Spleen (tissue), 11 donors: ENCODE measurements around the gene IL1RAPL1. TPM values are rescaled to one million over a fixed set of nuclear protein-coding genes. Genes with fewer than 3 reads are reported as not detected.

ENCODE experiments used
- DNase-seq: peaks from one replicate; pipeline ENCODE4 v3.0.0-alpha.2; 2020
- H3K27ac ChIP-seq, 8 donors: fragments of 200-600 bp; sonication (generic) in 7 of 8; 1 replicate in 4 of 8; 2 replicates in 4 of 8; pipeline versions ENCODE4 v1.5.0 to v1.8.0; 2016 to 2021; ENCODE audit warnings: inconsistent platforms in 4 of 8, mild to moderate bottlenecking in 4 of 8, moderate library complexity in 1 of 8
- H3K27me3 ChIP-seq, 7 donors: fragments of 200-600 bp; sonication (generic) in 6 of 7; replicated peaks in 1 of 7; 1 replicate in 4 of 7; 2 replicates in 3 of 7; pipeline versions ENCODE4 v1.5.0 to v1.8.0; 2016 to 2021; ENCODE audit warnings: inconsistent platforms in 3 of 7, mild to moderate bottlenecking in 1 of 7
- H3K36me3 ChIP-seq, 6 donors: fragments of 200-600 bp; sonication (generic) in 5 of 6; 1 replicate in 4 of 6; 2 replicates in 2 of 6; pipeline versions ENCODE4 v1.5.0 to v1.8.0; 2016 to 2021; ENCODE audit warnings: inconsistent platforms in 2 of 6
- H3K4me1 ChIP-seq, 6 donors: fragments of 200-600 bp; sonication (generic) in 5 of 6; 1 replicate in 3 of 6; 2 replicates in 3 of 6; pipeline versions ENCODE4 v1.5.0 to v1.8.0; 2016 to 2021; ENCODE audit warnings: inconsistent platforms in 3 of 6
- H3K4me3 ChIP-seq, 8 donors: fragments of 200-600 bp; sonication (generic) in 7 of 8; 1 replicate in 4 of 8; 2 replicates in 4 of 8; pipeline versions ENCODE4 v1.5.0 to v1.8.0; 2016 to 2021; ENCODE audit warnings: inconsistent platforms in 4 of 8, mild to moderate bottlenecking in 4 of 8, moderate library complexity in 2 of 8
- H3K9me3 ChIP-seq, 8 donors: fragments of 200-600 bp; sonication (generic) in 7 of 8; 1 replicate in 4 of 8; 2 replicates in 4 of 8; pipeline versions ENCODE4 v1.5.0 to v1.8.0; 2016 to 2021; ENCODE audit warnings: inconsistent platforms in 4 of 8
- POLR2A ChIP-seq, 3 donors: fragments of 450-650 bp; IDR thresholded peaks; one replicate each; pipeline ENCODE4 v1.5.1; 2017; ENCODE audit warnings: antibody characterized with exemption in 3 of 3, mild to moderate bottlenecking in 1 of 3
- POLR2AphosphoS5 ChIP-seq, 3 donors: sonication (generic); formaldehyde crosslinking; IDR thresholded peaks; one replicate each; pipeline ENCODE4 v1.5.1; 2017; ENCODE audit warnings: antibody characterized with exemption in 3 of 3
- WGBS, 5 donors: extraction: QIAGEN DNeasy Blood & Tissue Kit in 3 of 5; methylation state at CpG; one replicate each; pipeline versions ENCODE4 v1.1.5 to v1.1.7; 2013 to 2018; 5-methylcytosine and 5-hydroxymethylcytosine counted together
- intact Hi-C: fragments of 100-400 bp; cut with DNase I; formaldehyde crosslinking; loops from one replicate; pipeline ENCODE4 v1.15.0; 2023; ENCODE audit warnings: low total_unique reads
- polyA plus RNA-seq, 3 donors: library from polyadenylated mRNA; stranded (reverse); fragments of 200-250 nt; gene quantifications; one replicate each; pipeline ENCODE4 v1.2.1, GENCODE V29; 2013
- total RNA-seq, 7 donors: library from RNA; depleted of rRNA in 3 of 7; stranded (reverse); fragments of >200 nt in 3 of 7; fragmentation: NEBNext Ultra II Directional in 4 of 7; extraction: Animal tissue kit (Norgen Biotek cat#: 25700) in 4 of 7; gene quantifications; one replicate each; pipeline versions ENCODE4 v1.1.0 to v1.2.1, GENCODE V29; 2016 to 2021
- TF ChIP-seq, protein P1 (sequence below), 11 experiments: fragments of 200-600 bp in 7 of 11; fragments of 450-650 bp in 4 of 11; sonication (generic) in 4 of 11; IDR thresholded peaks in 8 of 11; conservative IDR thresholded peaks in 3 of 11; 1 replicate in 7 of 11; 2 replicates in 4 of 11; pipeline versions ENCODE4 v1.4.0 to v1.8.0; 2016 to 2021; ENCODE audit warnings: antibody characterized with exemption in 11 of 11, inconsistent platforms in 4 of 11, mild to moderate bottlenecking in 1 of 11
- donor health status: healthy with polysubstance abuse.
- donor health status: DM: no; HTN: no; CAD: no; lungs with moderate emphysema.
- donor health status: DM: no; HTN: no; CAD: no.
- donor health status: Bipolar disorder and iron deficiency.
- donor health status: healthy.
- donor health status: DM: no; HTN: no; CAD: no.
- donor health status: DM: yes; HTN: yes; CAD: no.

The IL1RAPL1 gene
- total and polyA plus RNA-seq, 10 donors, result 0.03 to 0.19 TPM; not detected in 8

DNA sequence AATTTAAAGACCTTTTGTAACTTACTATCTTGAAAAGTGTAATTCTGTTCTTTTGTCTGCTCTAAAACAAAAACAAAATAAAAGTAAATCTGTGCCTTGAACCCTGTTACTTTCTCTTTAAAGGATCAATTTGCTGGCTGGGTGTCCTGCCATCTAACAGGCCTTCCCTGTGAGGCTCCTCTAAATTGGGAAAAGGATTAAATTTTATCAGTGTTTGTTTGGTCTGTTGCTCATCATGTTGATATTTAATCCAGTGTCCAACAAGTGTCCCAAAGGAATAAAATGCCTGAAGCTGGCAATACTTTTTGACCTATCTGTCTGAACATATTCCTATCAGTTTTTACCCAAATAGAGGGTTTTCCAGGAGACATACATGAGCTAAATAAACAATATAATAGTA is 688.7 kb downstream of the IL1RAPL1 start:
- no peaks in the 10 kb centered on the region for H3K4me1 ChIP-seq
- no peak overlapping the region for H3K4me3 ChIP-seq
- no peak overlapping the region for H3K27ac ChIP-seq
- intact Hi-C loops, result no loop called here
- H3K27me3 ChIP-seq, result no peaks in the 10 kb centered on the region
- H3K9me3 ChIP-seq, result no peaks in the 10 kb centered on the region
- no peak for DNase-seq
- TF ChIP-seq POLR2A (IDR thresholded peaks at IDR 0.05) (no peak), POLR2AphosphoS5 (IDR thresholded peaks at IDR 0.05) (no peak)
- TF ChIP-seq, protein P1, sequence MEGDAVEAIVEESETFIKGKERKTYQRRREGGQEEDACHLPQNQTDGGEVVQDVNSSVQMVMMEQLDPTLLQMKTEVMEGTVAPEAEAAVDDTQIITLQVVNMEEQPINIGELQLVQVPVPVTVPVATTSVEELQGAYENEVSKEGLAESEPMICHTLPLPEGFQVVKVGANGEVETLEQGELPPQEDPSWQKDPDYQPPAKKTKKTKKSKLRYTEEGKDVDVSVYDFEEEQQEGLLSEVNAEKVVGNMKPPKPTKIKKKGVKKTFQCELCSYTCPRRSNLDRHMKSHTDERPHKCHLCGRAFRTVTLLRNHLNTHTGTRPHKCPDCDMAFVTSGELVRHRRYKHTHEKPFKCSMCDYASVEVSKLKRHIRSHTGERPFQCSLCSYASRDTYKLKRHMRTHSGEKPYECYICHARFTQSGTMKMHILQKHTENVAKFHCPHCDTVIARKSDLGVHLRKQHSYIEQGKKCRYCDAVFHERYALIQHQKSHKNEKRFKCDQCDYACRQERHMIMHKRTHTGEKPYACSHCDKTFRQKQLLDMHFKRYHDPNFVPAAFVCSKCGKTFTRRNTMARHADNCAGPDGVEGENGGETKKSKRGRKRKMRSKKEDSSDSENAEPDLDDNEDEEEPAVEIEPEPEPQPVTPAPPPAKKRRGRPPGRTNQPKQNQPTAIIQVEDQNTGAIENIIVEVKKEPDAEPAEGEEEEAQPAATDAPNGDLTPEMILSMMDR (IDR thresholded peaks at IDR 0.05 in 8 of 11, conservative IDR thresholded peaks at IDR 0.05 in 3 of 11), result no peak
- no peaks in the 10 kb centered on the region for H3K36me3 ChIP-seq

DNA sequence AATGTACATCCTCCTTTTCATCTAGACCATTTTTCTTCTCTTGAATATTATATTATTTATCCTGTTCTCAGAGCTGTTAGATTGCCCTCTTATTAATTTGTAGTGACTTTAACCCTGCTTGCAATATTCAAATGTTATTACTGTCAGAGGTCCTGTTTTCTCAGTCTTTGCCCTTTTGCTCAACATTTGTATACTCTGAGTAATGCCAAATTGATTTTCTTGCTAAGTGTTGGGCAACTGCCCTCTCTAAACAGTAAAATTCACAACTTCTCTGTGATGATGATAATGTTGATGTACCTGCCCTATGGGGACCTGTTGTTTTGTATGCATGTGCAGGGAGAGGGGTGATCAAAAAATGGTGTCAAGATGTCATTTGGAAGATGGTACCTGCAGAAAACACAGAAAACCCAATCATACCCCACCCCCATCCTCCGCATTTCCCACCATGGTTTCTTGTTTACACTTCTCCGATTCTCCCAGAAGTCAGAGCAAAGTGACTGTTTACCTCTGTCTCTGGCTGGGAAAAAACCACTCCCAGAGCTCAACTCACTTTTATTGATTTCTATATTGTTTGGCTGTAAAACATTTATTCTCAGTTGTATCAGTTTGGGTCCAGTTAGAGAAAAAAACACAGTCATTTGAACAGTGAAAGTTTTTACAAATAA is 694.0 kb downstream of the IL1RAPL1 start:
- DNase-seq, result no peak
- 66 to 95% (median 84%) methylated on average over 2 of the region's 2 CpGs for WGBS, 5 donors
- Histone ChIP-seq H3K9me3 (peaks cover 0 to 10% (median 0%) of the 10 kb centered on the region in 8 donors), H3K36me3 (no peaks in the 10 kb centered on the region), H3K27me3 (no peaks in the 10 kb centered on the region), H3K4me3 (no peak overlapping the region), H3K4me1 (no peaks in the 10 kb centered on the region), H3K27ac (no peak overlapping the region)
- TF ChIP-seq, protein P1 (IDR thresholded peaks at IDR 0.05 in 8 of 11, conservative IDR thresholded peaks at IDR 0.05 in 3 of 11), result no peak
- TF ChIP-seq POLR2AphosphoS5 (IDR thresholded peaks at IDR 0.05), result no peak
- intact Hi-C loops, result no loop called here

DNA sequence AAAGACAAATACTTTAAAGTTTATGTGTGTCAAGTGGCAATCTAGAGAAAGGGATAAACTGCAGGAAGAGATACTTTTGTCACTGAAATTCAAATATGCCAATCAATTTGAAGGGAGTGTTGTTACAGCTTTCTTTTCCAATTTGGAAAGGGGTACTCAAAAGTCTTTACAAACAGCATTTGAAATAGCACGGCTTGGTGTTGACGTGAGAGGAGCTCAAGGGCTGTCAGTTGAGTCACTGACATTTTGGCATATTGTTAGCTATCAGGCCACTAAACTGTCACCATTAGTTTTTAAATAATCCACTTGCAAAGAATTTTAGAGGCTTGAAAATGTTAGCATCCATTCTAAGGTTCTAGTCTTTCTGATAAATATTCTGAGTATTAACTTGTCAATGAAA is 698.4 kb downstream of the IL1RAPL1 start:
- 69 to 96% (median 83%) methylated on average over 2 of the region's 2 CpGs for WGBS, 5 donors
- TF ChIP-seq POLR2AphosphoS5 (IDR thresholded peaks at IDR 0.05), result no peak
- no peak for TF ChIP-seq POLR2A (IDR thresholded peaks at IDR 0.05)
- TF ChIP-seq, protein P1 (IDR thresholded peaks at IDR 0.05 in 8 of 11, conservative IDR thresholded peaks at IDR 0.05 in 3 of 11), result no peak
- Histone ChIP-seq H3K4me1 (no peaks in the 10 kb centered on the region), H3K27ac (no peak overlapping the region), H3K9me3 (peaks cover 0 to 14% (median 0%) of the 10 kb centered on the region in 8 donors), H3K27me3 (no peaks in the 10 kb centered on the region), H3K4me3 (no peak overlapping the region), H3K36me3 (no peaks in the 10 kb centered on the region)
- intact Hi-C loops, result no loop called here
- DNase-seq, result no peak

DNA sequence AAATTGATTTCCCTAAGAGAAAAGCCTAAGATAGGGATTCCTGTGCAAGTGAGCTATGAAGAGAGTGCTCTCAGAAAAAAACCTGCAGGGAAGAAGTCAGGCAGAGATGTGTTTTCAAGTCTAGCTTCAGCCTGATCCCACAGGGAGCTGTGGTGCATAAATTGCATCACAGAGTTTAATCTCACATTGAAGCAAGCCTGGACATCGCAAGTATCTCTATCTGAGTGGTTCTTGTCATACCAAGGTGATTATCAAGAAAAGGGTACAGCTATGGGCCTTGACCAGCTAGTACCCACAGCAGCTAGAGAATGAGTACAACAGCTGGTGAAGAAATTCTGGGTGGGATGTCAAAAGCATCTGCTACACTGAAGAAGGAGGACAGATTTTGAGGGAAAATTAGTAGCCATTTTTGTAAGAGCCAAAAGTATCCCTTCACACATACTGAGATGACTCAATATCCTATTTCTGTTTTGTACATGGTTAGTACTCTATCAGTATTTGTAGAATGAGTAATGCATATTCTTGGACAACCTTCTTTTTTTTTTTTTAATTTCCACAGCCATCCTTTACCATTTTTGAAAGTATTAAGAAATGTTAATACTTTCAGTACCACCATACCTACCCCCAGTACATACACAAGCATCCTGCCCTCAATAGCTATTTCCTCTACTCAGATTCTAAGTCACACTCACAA is 708.9 kb downstream of the IL1RAPL1 start:
- no peaks in the 10 kb centered on the region for H3K4me1 ChIP-seq
- H3K27me3 ChIP-seq, result no peaks in the 10 kb centered on the region
- no peak overlapping the region for H3K4me3 ChIP-seq
- intact Hi-C loops, result no loop called here
- 60 to 94% (median 73%) methylated on average over 1 of the region's 1 CpG for WGBS, 5 donors
- TF ChIP-seq, protein P1 (IDR thresholded peaks at IDR 0.05 in 8 of 11, conservative IDR thresholded peaks at IDR 0.05 in 3 of 11), result no peak
- no peak for TF ChIP-seq POLR2A (IDR thresholded peaks at IDR 0.05)
- no peak for TF ChIP-seq POLR2AphosphoS5 (IDR thresholded peaks at IDR 0.05)
- no peaks in the 10 kb centered on the region for H3K9me3 ChIP-seq
- no peaks in the 10 kb centered on the region for H3K36me3 ChIP-seq
- DNase-seq, result no peak
- H3K27ac ChIP-seq, result no peak overlapping the region
